ENCODE data around the gene NOP9.

GRCh38 chr14:24332268-24332993 lies 32.8 kb downstream of the NOP9 start:
- TF ChIP-seq, protein P1, sequence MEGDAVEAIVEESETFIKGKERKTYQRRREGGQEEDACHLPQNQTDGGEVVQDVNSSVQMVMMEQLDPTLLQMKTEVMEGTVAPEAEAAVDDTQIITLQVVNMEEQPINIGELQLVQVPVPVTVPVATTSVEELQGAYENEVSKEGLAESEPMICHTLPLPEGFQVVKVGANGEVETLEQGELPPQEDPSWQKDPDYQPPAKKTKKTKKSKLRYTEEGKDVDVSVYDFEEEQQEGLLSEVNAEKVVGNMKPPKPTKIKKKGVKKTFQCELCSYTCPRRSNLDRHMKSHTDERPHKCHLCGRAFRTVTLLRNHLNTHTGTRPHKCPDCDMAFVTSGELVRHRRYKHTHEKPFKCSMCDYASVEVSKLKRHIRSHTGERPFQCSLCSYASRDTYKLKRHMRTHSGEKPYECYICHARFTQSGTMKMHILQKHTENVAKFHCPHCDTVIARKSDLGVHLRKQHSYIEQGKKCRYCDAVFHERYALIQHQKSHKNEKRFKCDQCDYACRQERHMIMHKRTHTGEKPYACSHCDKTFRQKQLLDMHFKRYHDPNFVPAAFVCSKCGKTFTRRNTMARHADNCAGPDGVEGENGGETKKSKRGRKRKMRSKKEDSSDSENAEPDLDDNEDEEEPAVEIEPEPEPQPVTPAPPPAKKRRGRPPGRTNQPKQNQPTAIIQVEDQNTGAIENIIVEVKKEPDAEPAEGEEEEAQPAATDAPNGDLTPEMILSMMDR (IDR thresholded peaks at IDR 0.05; ENCODE audit: insufficient read depth, low read length, poor library complexity, severe bottlenecking): peak; percentile 48
- no peak for TF ChIP-seq EZH2phosphoT487 (conservative IDR thresholded peaks at IDR 0.05; ENCODE audit: low read length)

Data from SU-DHL-6 (cell line).